Cardiac septum (tissue), 1 donor: ENCODE results near the gene PHF11. TPM values are rescaled to one million over a fixed set of nuclear protein-coding genes. Genes with fewer than 3 reads are reported as not detected.
"Not testable (repeated sequence)": the region's sequence is repeated elsewhere in the genome, so short reads cannot be mapped to it uniquely, and the experiment has no call there.

ENCODE experiments used
- DNase-seq: peaks from one replicate; pipeline ENCODE4 v3.0.0-alpha.2; 2020; ENCODE audit warnings: low spot score
- intact Hi-C: fragments of 100-400 bp; cut with DNase I; formaldehyde crosslinking; loops from one replicate; pipeline ENCODE4 v1.14.0; 2022
- total RNA-seq: library from RNA; stranded (reverse); fragmentation: NEBNext Ultra II Directional; extraction: Animal tissue kit (Norgen Biotek cat#: 25700); gene quantifications from one replicate; pipeline ENCODE4 v1.2.1, GENCODE V29; 2021
- donor health status: DM: no; HTN: no; CAD: no.

The PHF11 gene
- total RNA-seq, 1 donor from 2014 or later: 20.5 TPM

DNA sequence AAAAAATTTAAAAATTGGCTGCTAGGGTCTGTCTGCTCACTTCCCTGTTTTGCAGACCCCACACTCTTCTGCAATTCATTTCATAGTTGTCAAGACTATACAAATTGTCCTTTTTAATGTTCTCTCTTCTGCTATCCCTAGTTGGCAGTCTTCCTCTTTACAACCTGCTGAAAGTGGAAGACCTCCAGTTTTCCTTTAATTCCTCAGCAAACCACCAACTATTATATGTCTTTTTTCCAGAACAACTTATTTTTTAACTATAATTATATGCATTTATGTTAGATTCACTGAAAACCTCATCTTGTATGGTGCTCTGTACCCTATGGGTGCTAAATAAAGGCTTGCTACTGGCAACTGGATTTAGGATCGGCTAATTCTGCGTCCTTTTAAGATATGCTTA lies 1.1 kb upstream of the PHF11 start:
- DNase-seq: no peak
- intact Hi-C loops: loop anchor here (5.0 kb wide), 2 partner anchors 93 to 113 kb away; partner anchors contain the start of gene RCBTB1

GRCh38 chr13:49496837-49497236 lies 1.1 kb downstream of the PHF11 start:
- intact Hi-C loops: loop anchor here (2.0 to 5.0 kb wide), 3 partner anchors 52 to 110 kb away; partner anchors contain the start of genes CAB39L, RCBTB1 and SETDB2
- DNase-seq: not testable (repeated sequence)

GRCh38 chr13:49497272-49497671 lies 1.5 kb downstream of the PHF11 start:
- intact Hi-C loops: loop anchor here (2.0 to 5.0 kb wide), 3 partner anchors 52 to 110 kb away; partner anchors contain the start of genes CAB39L, RCBTB1 and SETDB2
- DNase-seq: no peak

DNA sequence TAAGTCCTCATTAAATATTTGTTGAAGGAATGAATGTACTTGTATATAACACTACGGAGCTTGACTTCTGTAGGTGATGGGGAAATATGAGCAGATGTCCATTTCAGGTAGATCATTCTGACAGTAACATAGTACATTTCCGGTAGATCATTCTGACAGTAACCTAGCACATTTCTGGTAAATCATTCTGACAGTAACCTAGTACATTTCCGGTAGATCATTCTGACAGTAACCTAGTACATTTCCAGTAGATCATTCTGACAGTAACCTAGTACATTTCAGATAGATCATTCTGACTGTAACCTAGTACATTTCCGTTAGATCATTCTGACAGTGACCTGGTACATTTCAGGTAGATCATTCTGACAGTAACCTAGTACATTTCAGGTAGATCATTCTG lies 2.5 kb downstream of the PHF11 start:
- intact Hi-C loops: loop anchor here (5.0 kb wide), 2 partner anchors 89 to 109 kb away; partner anchors contain the start of gene RCBTB1
- DNase-seq: no peak

DNA sequence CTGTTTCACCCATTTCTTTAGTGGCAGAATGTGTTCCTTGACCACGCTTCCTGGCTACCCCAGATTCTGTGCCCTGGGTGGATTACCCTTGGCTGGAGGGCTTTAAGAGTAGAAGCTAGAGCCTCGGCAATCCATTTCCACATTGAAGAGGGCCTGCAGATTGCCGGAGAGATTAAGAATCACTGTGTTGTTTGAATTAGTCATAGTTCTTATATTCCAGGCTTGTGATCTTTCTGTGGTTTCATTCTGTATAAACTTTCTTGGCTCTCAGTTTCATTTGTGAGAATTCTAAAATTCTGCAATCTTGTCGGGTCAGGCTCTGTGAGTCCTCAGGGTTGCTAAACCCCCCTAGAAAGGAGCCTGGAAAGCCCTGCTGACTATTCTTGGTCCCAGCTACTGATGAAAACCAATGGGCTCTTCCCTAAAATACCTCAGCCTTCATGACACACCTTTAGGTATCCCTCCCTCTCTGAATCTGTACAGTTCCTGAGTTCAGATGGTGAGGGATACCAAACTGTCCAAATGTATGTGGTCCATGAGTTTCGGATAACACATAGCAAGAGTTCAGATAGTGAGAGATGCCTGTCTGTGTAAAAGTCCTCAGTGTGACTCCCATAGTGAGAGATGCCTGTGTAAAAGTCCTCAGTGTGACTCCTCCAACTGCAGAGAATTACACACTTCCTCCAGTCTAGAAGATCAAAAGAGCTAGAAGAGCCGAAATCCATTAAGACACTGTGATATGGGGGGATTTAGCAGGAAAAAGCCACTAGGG lies 4.3 kb downstream of the PHF11 start:
- intact Hi-C loops: loop anchor here (5.0 kb wide), 2 partner anchors 87 to 107 kb away; partner anchors contain the start of gene RCBTB1
- DNase-seq: no peak

DNA sequence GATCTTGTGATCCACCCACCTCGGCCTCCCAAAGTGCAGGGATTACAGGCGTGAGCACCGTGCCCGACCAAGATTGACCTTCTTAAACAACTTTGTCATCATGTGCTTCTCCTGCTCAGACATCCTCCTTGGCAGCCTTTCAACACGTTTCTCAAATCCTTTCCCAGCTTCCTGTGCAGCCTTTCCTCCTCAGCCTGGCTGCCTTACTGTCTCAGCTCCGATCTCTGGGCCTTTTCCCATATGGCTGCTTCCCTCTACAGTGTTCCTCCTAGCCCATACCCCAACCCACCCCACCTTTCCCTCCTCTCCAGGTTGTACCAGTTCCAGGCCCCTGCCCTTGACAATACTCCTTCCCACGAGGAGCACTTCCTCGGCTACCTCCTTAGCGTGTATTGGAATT lies 7.2 kb downstream of the PHF11 start:
- no peak for DNase-seq
- intact Hi-C loops: no loop called here

GRCh38 chr13:49503951-49504350 lies 8.2 kb downstream of the PHF11 start:
- intact Hi-C loops: no loop called here

DNA sequence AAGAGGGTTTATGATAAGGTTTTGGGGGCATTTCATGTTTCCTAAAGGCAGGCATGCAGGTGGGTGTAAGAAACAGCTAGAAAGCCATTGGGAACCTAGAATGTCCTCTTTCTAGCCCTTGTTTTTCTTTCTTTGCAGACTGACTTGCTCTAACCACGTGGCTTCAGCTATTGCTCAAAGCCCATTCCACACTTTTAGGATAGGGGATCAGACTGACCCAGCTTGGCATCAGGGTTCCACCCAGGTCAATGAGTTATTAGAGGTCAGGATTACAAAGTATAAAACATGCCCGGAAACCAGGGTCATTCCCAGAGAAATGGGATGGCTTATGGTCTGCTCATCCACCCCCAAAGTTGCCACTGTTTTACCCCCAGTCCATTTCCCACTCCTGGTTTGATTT lies 16.8 kb downstream of the PHF11 start:
- intact Hi-C loops: no loop called here
- DNase-seq: no peak

More at GRCh38 chr13:49503951-49504350, 8.2 kb downstream of the PHF11 start:
- no peak for DNase-seq

GRCh38 chr13:49516467-49516866 lies 20.7 kb downstream of the PHF11 start:
- intact Hi-C loops: no loop called here
- DNase-seq: no peak

GRCh38 chr13:49517461-49517860 lies 21.7 kb downstream of the PHF11 start:
- intact Hi-C loops: no loop called here
- DNase-seq: no peak

GRCh38 chr13:49521224-49521623 lies 25.5 kb downstream of the PHF11 start:
- intact Hi-C loops: no loop called here
- DNase-seq: no peak

GRCh38 chr13:49524740-49525501 lies 29.2 kb downstream of the PHF11 start:
- intact Hi-C loops: no loop called here
- no peak for DNase-seq

- no peak for DNase-seq
- intact Hi-C loops: no loop called here
Observed at GRCh38 chr13:49527123-49527522, 31.4 kb downstream of the PHF11 start.

DNA sequence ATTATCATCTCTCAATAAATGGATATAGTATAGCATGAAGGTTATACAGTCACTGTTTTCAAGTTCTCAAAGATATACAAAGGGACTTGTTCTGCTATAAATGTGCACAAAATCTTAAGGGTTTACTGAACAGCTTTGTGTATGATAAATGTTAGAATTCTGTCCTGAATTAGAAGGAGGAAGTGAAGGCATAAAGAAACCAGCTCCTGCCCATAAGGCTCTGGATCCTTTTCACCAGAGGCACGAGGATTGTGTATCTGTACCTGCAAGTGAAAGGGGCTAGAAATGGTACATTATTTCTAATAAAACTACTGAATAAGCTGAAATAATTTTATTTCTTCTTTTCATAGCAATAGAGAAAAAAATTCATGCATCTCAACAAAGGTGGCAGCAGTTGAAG lies 32.4 kb downstream of the PHF11 start:
- intact Hi-C loops: no loop called here
- DNase-seq: no peak

DNA sequence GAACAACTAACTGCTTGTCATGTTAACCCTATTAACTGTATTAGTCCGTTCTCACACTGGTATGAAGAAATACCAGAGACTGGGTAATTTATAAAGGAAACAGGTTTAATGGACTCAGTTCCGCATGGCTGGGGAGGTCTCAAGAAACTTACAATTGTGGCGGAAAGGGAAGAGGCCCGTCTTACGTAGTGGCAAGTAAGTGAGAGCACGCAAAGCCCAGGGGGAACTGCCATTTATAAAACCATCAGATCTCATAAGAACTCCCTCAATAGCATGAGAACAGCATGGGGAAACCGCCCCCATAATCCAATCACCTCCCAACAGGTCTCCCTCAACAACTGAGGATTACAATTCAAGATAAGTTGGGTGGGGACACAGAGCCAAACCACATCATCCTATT lies 34.7 kb downstream of the PHF11 start:
- intact Hi-C loops: no loop called here
- no peak for DNase-seq

DNA sequence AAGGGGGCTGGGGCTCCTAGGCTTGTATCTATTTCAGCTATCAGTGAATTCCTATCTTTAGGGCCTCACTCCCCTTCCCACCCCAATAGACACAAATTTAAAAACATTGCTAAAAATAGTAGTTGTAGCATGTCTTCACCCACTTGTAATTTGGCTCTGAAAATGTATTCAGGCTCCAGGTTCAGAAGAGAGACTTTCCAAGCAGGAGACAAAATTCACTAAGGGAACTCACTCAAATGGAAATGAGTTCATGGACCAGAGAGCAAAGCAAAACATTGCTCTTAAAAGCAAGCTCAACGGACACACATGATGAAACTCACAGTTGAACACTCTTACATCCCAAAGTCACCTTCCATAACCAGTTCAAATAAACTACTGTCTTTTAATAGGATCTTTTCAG lies 36.8 kb downstream of the PHF11 start:
- intact Hi-C loops: no loop called here
- no peak for DNase-seq

DNA sequence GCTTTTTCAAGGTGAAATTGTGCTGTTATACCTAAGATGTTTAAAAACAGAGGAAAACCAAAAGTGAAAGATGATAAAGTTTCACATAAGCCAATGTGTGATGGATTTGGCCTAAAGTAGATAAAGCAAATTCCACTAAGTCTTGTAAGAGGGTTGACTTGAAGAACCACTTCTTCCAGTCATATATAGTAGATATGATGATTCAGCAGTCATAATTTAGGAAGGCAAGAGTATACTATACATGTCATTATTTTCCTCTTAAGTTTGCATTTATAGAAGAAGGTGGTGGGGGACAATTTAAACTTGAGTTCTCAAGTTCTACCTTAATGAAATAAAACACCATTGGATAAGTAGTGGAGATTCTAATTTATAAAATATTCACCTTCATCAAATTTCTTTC lies 37.3 kb downstream of the PHF11 start:
- intact Hi-C loops: no loop called here

DNA sequence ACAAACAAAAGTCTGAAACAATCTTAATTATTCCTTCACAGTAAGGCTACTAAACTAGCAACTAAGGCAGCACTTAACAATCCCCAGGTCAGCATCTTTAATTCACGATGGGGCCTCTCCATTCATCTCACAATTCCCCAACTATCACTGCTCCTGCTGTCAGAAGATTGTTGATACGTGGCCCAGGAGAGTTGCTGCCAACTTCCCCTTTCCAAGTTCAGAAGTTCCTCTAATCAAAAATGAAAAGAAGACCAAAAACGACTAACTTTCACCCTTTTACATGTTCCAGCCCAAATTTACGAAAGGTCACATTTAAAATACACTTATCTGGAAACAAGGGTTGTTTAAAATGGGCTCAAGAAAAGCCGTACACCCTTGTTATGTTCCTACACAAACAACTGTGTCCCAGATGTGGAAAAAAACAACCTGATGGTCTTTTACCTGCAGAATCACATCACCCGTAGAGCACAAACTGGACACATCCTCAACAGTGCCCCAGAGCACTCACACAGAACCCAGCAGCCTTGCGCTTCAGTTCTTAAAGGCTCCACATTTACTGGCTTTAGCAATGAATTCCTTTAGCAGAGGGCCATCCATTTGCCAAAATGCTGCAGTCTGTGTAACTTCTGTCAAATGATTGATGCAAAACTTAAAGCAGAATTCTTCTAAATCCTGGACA lies 38.0 kb downstream of the PHF11 start:
- intact Hi-C loops: no loop called here
- no peak for DNase-seq

More for the DNA sequence above, 37.3 kb downstream of the PHF11 start:
- no peak for DNase-seq

- intact Hi-C loops: no loop called here
Observed at GRCh38 chr13:49536144-49536873, 40.6 kb downstream of the PHF11 start.

More at GRCh38 chr13:49536144-49536873, 40.6 kb downstream of the PHF11 start:
- no peak for DNase-seq
